Astrocyte (in vitro differentiated cells and primary cell): ENCODE measurements around the gene MAML2. TPM values are rescaled to one million over a fixed set of nuclear protein-coding genes. Genes with fewer than 3 reads are reported as not detected.

Experiments
- DNase-seq: peaks from one replicate; pipeline ENCODE4 v3.0.0-alpha.2; 2010; ENCODE audit warnings: low read depth
- FAIRE-seq: peaks from 2 replicates; lab custom pipeline; 2011; peaks lifted over from hg19 to GRCh38; lab: Jason Lieb, UNC
- H2AFZ ChIP-seq: 2 replicates; pipeline ENCODE4 v1.6.0; 2012; ENCODE audit warnings: low read depth, low read length, inconsistent platforms
- H3K27ac ChIP-seq: 2 replicates; pipeline ENCODE4 v1.5.1; 2011; ENCODE audit warnings: low read depth, low read length, inconsistent platforms
- H3K27me3 ChIP-seq: 2 replicates; pipeline ENCODE4 v1.6.0; 2011; ENCODE audit warnings: low read length, inconsistent platforms; ENCODE audit not compliant: insufficient read depth
- H3K36me3 ChIP-seq: 2 replicates; pipeline ENCODE4 v1.5.1; 2011; ENCODE audit warnings: low read length, inconsistent platforms; ENCODE audit not compliant: insufficient read depth
- H3K4me1 ChIP-seq: 2 replicates; pipeline ENCODE4 v1.5.1; 2011; ENCODE audit warnings: low read length, inconsistent platforms; ENCODE audit not compliant: insufficient read depth
- H3K4me2 ChIP-seq: 2 replicates; pipeline ENCODE4 v1.6.0; 2012; ENCODE audit warnings: low read length, inconsistent platforms
- H3K4me3 ChIP-seq: 2 replicates; pipeline ENCODE4 v1.5.1; 2011; ENCODE audit warnings: low read depth, mild to moderate bottlenecking, low read length, inconsistent platforms; ENCODE audit not compliant: insufficient read depth
- H3K79me2 ChIP-seq: 2 replicates; pipeline ENCODE4 v1.6.0; 2012; ENCODE audit warnings: mild to moderate bottlenecking, low read length, inconsistent platforms; ENCODE audit not compliant: insufficient read depth
- H3K9ac ChIP-seq: 2 replicates; pipeline ENCODE4 v1.6.0; 2012; ENCODE audit warnings: mild to moderate bottlenecking, low read length, inconsistent platforms
- H3K9me3 ChIP-seq: 2 replicates; pipeline ENCODE4 v1.5.1; 2012; ENCODE audit warnings: low read depth, mild to moderate bottlenecking, low read length, inconsistent platforms; ENCODE audit not compliant: insufficient read depth
- H4K20me1 ChIP-seq: 2 replicates; pipeline ENCODE4 v1.6.0; 2012; ENCODE audit warnings: low read length, inconsistent platforms; ENCODE audit not compliant: insufficient read depth
- H3K27ac Mint-ChIP-seq: one replicate; pipeline ENCODE4 v1.8.0; 2021; ENCODE audit warnings: mild to moderate bottlenecking, mixed read lengths; ENCODE audit not compliant: unreplicated experiment
- H3K27me3 Mint-ChIP-seq: one replicate; pipeline ENCODE4 v1.8.0; 2021; ENCODE audit warnings: low read depth, mixed read lengths; ENCODE audit not compliant: unreplicated experiment
- H3K36me3 Mint-ChIP-seq: one replicate; pipeline ENCODE4 v1.8.0; 2021; ENCODE audit warnings: low read depth, mixed read lengths; ENCODE audit not compliant: unreplicated experiment
- H3K4me1 Mint-ChIP-seq: one replicate; pipeline ENCODE4 v1.8.0; 2021; ENCODE audit warnings: low read depth, mixed read lengths; ENCODE audit not compliant: unreplicated experiment
- H3K4me3 Mint-ChIP-seq: one replicate; pipeline ENCODE4 v1.8.0; 2021; ENCODE audit warnings: mild to moderate bottlenecking, moderate library complexity, mixed read lengths; ENCODE audit not compliant: unreplicated experiment
- H3K9me3 Mint-ChIP-seq: one replicate; pipeline ENCODE4 v1.8.0; 2021; ENCODE audit warnings: mild to moderate bottlenecking, mixed read lengths; ENCODE audit not compliant: unreplicated experiment
- EZH2 ChIP-seq: IDR thresholded peaks from 2 replicates; pipeline ENCODE4 v1.6.1; 2012; ENCODE audit warnings: mild to moderate bottlenecking, low read length, inconsistent platforms; ENCODE audit not compliant: insufficient read depth
- total RNA-seq: library from RNA; stranded (reverse); gene quantifications from 2 replicates; pipeline ENCODE4 v1.2.1, GENCODE V29; 2021
- TF ChIP-seq, protein P1 (sequence below): IDR thresholded peaks from 2 replicates; pipeline ENCODE4 v1.5.1; 2011; ENCODE audit warnings: low read depth, mild to moderate bottlenecking, inconsistent platforms, low read length, moderate library complexity; ENCODE audit not compliant: insufficient read depth

The MAML2 gene
- total RNA-seq, 1 donor from 2014 or later, result 27.4 TPM

DNA sequence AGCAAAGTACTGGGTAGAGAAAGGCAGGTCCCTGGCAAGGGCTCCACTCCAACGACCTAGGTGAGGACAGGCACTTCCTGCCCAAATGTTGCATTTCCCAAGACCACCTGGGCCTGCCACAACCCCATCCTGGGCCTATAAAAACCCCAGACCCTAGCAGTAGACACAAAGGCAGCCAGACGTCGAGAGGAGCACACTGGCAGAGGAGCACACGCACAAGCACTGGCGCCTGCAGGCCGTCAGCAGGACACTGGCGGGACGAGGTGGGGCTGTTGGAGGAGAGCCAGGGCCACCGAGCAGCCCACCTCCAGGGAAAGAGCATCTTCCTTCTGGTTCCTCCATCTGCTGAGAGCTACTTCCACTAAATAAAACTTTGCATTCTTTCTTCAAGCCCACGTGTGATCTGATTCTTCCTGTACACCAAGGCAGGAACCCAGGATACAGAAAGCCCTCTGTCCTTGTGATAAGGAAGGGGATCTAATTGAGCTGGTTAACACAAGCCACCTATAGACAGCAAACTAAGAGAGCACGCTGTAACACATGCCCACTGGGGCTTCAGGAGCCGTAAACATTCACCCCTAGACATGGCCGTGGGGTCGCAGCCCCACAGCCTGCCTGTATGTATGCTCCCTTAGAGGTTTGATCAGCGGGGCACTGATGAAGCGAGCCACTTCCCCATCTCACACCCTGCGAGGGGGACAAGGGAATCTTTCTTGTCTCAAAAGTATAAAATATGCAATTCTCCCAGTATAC is 329.4 kb downstream of the MAML2 start:
- TF ChIP-seq, protein P1, sequence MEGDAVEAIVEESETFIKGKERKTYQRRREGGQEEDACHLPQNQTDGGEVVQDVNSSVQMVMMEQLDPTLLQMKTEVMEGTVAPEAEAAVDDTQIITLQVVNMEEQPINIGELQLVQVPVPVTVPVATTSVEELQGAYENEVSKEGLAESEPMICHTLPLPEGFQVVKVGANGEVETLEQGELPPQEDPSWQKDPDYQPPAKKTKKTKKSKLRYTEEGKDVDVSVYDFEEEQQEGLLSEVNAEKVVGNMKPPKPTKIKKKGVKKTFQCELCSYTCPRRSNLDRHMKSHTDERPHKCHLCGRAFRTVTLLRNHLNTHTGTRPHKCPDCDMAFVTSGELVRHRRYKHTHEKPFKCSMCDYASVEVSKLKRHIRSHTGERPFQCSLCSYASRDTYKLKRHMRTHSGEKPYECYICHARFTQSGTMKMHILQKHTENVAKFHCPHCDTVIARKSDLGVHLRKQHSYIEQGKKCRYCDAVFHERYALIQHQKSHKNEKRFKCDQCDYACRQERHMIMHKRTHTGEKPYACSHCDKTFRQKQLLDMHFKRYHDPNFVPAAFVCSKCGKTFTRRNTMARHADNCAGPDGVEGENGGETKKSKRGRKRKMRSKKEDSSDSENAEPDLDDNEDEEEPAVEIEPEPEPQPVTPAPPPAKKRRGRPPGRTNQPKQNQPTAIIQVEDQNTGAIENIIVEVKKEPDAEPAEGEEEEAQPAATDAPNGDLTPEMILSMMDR, result no peak
- TF ChIP-seq EZH2, result no peak
- Histone ChIP-seq H2AFZ (no peak overlapping the region), H3K27me3 (no peaks in the 10 kb centered on the region), H4K20me1 (peaks cover 33% of the 10 kb centered on the region), H3K9me3 (no peaks in the 10 kb centered on the region), H3K27ac (peak overlapping the region; percentile 8), H3K79me2 (peaks cover 13% of the 10 kb centered on the region), H3K4me2 (peak overlapping the region; percentile 47), H3K4me3 (no peak overlapping the region), H3K9ac (peak overlapping the region; percentile 16), H3K4me1 (peaks cover 24% of the 10 kb centered on the region), H3K36me3 (no peaks in the 10 kb centered on the region)
- Mint-ChIP-seq H3K4me1 (peaks cover 55% of the 10 kb centered on the region), H3K36me3 (no peaks in the 10 kb centered on the region), H3K27me3 (no peaks in the 10 kb centered on the region), H3K9me3 (no peaks in the 10 kb centered on the region), H3K27ac (peak overlapping the region; percentile 91), H3K4me3 (peak overlapping the region; percentile 31)
- DNase-seq (no peak), FAIRE-seq (no peak)

DNA sequence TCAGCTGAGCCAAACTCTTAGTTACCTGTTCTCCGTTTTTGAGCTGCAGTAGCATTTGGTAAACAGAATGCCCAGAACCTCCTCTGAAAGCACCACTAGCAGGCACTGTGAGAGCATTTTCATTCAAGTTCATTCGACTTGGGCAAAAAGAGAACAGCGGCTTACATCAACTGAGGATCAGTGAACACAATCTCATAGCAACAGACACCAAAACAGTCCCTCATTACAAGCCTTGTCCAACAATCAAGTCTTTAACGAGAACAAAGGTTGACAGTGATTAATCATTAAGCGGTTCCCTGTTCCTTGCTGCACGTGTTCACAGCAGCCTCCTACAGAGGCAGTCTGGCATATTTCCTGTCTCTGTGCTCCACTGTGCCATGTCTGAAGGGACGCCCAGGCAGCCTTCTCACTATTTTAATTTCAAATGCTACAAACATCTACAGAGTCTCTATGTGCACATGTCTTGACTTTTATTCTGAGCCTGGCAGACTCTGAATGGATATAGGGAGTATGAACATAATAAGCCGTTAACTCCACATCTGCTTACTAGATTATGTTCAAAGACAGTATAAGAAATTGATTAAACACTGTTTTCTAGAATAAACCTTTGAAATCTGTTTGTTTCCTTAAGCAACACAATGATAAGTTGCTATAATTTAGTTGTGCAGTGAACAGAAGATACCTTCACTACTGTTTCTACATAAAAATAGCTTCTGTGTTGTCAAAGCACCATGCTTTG is 330.7 kb downstream of the MAML2 start:
- Histone ChIP-seq H3K9ac (peak overlapping the region; percentile 36), H3K79me2 (peaks cover 13% of the 10 kb centered on the region)

More for the DNA sequence above, 330.7 kb downstream of the MAML2 start:
- DNase-seq, result peak; percentile 81
- Histone ChIP-seq H3K4me2 (peak overlapping the region; percentile 62), H3K4me1 (peaks cover 24% of the 10 kb centered on the region), H3K4me3 (no peak overlapping the region), H3K27me3 (no peaks in the 10 kb centered on the region), H2AFZ (no peak overlapping the region), H3K9me3 (no peaks in the 10 kb centered on the region), H4K20me1 (peaks cover 22% of the 10 kb centered on the region), H3K36me3 (no peaks in the 10 kb centered on the region), H3K27ac (peak overlapping the region; percentile 37)
- H3K36me3 Mint-ChIP-seq, result no peaks in the 10 kb centered on the region
- no peaks in the 10 kb centered on the region for H3K9me3 Mint-ChIP-seq
- FAIRE-seq, result peak; percentile 69
- H3K4me1 Mint-ChIP-seq, result peaks cover 59% of the 10 kb centered on the region
- H3K27me3 Mint-ChIP-seq, result no peaks in the 10 kb centered on the region
- TF ChIP-seq, protein P1, result peak; percentile 75
- TF ChIP-seq EZH2, result no peak
- peak overlapping the region; percentile 12 for H3K4me3 Mint-ChIP-seq
- H3K27ac Mint-ChIP-seq, result peak overlapping the region; percentile 91
